OCI-LY1 (cell line): ENCODE measurements around the gene AKT1.

Experiments used
- H2AFZ ChIP-seq: fragments of 200-600 bp; sonication (generic), shearing (Covaris generic); 2 replicates; pipeline ENCODE4 v1.6.0; 2014; ENCODE audit warnings: antibody characterized with exemption, mild to moderate bottlenecking, low read length
- H3F3A ChIP-seq: fragments of 200-600 bp; sonication (generic), shearing (Covaris generic); 2 replicates; pipeline ENCODE4 v1.6.0; 2014; ENCODE audit warnings: mild to moderate bottlenecking, antibody characterized with exemption, low read length, moderate library complexity; ENCODE audit not compliant: insufficient read depth
- H3K27ac ChIP-seq: fragments of 200-600 bp; sonication (generic); 2 replicates; pipeline ENCODE4 v1.5.1; 2014; ENCODE audit warnings: low read length, mixed run types, mild to moderate bottlenecking, low read depth; ENCODE audit not compliant: poor library complexity, severe bottlenecking
- H3K27me3 ChIP-seq: fragments of 200-600 bp; sonication (generic); 2 replicates; pipeline ENCODE4 v1.6.0; 2014; ENCODE audit warnings: antibody characterized with exemption, mild to moderate bottlenecking, low read length, moderate library complexity; ENCODE audit not compliant: insufficient read depth
- H3K36me3 ChIP-seq: fragments of 200-600 bp; sonication (generic); 2 replicates; pipeline ENCODE4 v1.6.1; 2014; ENCODE audit warnings: mild to moderate bottlenecking, antibody characterized with exemption, low read length, moderate library complexity, mixed read lengths; ENCODE audit not compliant: insufficient read depth
- H3K4me1 ChIP-seq: fragments of 200-600 bp; sonication (generic); 2 replicates; pipeline ENCODE4 v1.5.1; 2014; ENCODE audit warnings: mild to moderate bottlenecking, low read length, moderate library complexity; ENCODE audit not compliant: insufficient read depth, severe bottlenecking
- H3K4me2 ChIP-seq: fragments of 200-600 bp; sonication (generic), shearing (Covaris generic); 2 replicates; pipeline ENCODE4 v1.6.1; 2014; ENCODE audit warnings: low read length
- H3K4me3 ChIP-seq: fragments of 200-600 bp; sonication (generic); 2 replicates; pipeline ENCODE4 v1.5.1; 2014; ENCODE audit warnings: low read length, low read depth, mild to moderate bottlenecking, mixed read lengths; ENCODE audit not compliant: poor library complexity, severe bottlenecking
- H3K79me2 ChIP-seq: fragments of 200-600 bp; shearing (Covaris generic); 2 replicates; pipeline ENCODE4 v1.6.1; 2016; ENCODE audit warnings: mixed run types, low read length, mixed read lengths; ENCODE audit not compliant: insufficient read depth
- H3K9ac ChIP-seq: fragments of 200-600 bp; sonication (generic), shearing (Covaris generic); 2 replicates; pipeline ENCODE4 v1.6.1; 2014; ENCODE audit warnings: mild to moderate bottlenecking, low read length, mixed read lengths
- H3K9me2 ChIP-seq: fragments of 200-600 bp; sonication (generic), shearing (Covaris generic); 2 replicates; pipeline ENCODE4 v1.6.1; 2014; ENCODE audit warnings: low read depth, mild to moderate bottlenecking, low read length, mixed read lengths
- H3K9me3 ChIP-seq: fragments of 200-600 bp; shearing (Covaris generic); 2 replicates; pipeline ENCODE4 v1.6.1; 2014; ENCODE audit warnings: low read length, mixed read lengths
- H4K20me1 ChIP-seq: fragments of 200-600 bp; sonication (generic), shearing (Covaris generic); 2 replicates; pipeline ENCODE4 v1.6.0; 2016; ENCODE audit warnings: mild to moderate bottlenecking, low read length; ENCODE audit not compliant: insufficient read depth
- EZH2 ChIP-seq: fragments of 200-600 bp; sonication (generic), shearing (Covaris generic); IDR thresholded peaks from 2 replicates; pipeline ENCODE4 v1.8.0; 2017; ENCODE audit warnings: borderline replicate concordance, mixed run types, mild to moderate bottlenecking, antibody characterized with exemption, low read length, moderate library complexity, mixed read lengths
- TF ChIP-seq, protein P1 (sequence below): fragments of 200-600 bp; sonication (generic), shearing (Covaris generic); IDR thresholded peaks from 2 replicates; pipeline ENCODE4 v1.5.1; 2017; ENCODE audit warnings: mild to moderate bottlenecking, antibody characterized with exemption, low read length, moderate library complexity, mixed read lengths

Gene AKT1

DNA sequence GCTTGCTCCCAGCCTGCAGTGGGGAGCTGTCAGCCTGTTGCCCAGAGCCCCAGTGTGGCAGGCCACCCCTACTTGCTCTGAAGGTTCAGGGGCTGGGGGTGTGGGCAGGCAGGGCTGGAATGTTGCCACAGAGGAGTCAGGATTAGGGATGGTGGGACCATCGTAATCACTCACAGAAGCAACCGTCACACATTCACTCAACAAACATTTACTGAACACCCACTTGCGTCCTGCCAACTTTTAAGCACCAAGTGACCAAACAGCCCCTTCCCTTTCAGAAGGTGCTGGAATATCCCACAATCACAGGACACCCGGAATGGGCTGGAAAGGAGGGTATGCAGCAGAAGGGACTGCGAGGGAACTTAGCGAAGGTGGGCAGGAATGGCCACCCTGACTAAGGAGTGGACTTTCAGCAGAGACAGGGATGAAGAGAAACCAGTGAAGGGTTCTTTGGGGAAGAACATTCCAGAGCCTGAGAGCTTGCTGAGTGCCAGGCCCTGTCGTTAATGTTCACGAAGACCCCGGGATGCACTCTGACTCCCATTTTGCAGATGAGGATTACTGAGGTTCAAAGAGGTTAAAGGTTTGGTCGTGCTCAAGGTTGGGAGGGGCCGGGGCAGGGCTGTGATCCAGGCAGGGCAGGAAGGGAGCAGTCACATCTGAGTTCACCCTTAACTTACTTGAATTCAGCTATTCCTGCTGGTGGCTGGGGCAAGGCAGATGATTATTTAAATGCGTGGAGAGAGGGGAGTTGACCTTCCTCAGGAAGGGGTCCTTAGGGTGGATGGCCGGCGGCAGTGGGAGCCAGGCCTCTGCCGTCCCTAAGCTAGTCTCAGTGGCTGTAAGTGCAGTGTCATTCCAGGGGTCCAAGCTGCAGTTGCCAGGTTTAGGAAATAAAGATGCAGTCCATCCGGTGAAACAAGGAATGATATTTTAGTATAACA is 3.0 kb upstream of the AKT1 start:
- no peaks in the 10 kb centered on the region for H3K9me2 ChIP-seq
- H3K4me2 ChIP-seq = no peak overlapping the region
- no peaks in the 10 kb centered on the region for H3K36me3 ChIP-seq
- no peak overlapping the region for H3K9ac ChIP-seq
- H3K79me2 ChIP-seq = no peaks in the 10 kb centered on the region
- H3K9me3 ChIP-seq = no peaks in the 10 kb centered on the region
- TF ChIP-seq, protein P1, sequence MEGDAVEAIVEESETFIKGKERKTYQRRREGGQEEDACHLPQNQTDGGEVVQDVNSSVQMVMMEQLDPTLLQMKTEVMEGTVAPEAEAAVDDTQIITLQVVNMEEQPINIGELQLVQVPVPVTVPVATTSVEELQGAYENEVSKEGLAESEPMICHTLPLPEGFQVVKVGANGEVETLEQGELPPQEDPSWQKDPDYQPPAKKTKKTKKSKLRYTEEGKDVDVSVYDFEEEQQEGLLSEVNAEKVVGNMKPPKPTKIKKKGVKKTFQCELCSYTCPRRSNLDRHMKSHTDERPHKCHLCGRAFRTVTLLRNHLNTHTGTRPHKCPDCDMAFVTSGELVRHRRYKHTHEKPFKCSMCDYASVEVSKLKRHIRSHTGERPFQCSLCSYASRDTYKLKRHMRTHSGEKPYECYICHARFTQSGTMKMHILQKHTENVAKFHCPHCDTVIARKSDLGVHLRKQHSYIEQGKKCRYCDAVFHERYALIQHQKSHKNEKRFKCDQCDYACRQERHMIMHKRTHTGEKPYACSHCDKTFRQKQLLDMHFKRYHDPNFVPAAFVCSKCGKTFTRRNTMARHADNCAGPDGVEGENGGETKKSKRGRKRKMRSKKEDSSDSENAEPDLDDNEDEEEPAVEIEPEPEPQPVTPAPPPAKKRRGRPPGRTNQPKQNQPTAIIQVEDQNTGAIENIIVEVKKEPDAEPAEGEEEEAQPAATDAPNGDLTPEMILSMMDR = no peak
- TF ChIP-seq EZH2 = no peak
- H3F3A ChIP-seq = peaks cover 9% of the 10 kb centered on the region
- no peak overlapping the region for H3K27ac ChIP-seq
- peaks cover 14% of the 10 kb centered on the region for H3K27me3 ChIP-seq
- H2AFZ ChIP-seq = no peak overlapping the region
- H3K4me1 ChIP-seq = peaks cover 45% of the 10 kb centered on the region
- H4K20me1 ChIP-seq = no peaks in the 10 kb centered on the region
- no peak overlapping the region for H3K4me3 ChIP-seq

DNA sequence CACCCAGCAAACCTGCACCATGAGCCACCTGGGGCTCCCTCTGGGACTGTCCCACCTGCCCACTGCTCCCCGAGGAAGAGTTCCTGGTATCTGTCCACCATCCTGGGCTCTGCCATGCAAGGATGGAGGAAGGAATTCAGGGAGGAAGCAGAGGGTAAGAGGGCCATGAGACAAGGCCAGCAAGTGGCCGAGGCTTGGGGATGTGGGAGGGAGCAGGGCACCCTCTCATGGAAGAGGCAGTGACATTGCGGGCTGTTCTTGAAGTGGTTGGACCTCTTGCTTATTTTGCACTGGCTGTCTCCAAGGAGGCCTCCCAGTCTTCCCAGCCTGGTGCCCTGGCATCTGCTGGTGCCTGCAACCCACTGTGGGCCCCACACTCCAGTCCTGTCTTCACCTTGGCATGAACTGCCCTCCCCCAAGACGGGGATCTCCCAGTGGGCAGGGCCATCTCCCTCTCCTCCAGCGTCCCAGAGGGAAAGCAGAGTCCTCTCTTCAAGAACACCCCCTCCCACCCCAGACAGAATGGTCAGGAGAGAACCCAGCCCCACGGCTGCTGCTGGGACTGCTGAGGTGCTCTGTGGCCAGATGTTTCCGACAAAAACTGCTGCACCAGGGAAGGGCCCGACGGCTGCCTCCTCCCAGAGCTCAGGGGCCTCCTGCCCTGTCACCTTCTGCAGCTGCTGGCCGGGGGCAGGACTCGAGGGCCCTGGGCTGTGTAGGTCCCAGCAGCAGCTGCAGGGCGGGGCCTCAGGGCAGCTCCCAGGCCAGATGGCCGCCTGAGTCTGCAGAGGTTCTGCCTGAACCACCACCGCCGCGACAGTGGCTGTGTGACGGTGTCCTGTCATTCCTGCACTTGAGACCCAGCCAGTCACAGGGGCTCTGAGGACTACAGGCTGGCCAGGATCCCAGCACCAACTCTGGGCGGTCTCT is 1.8 kb upstream of the AKT1 start:
- Histone ChIP-seq H3K27ac (no peak overlapping the region), H3K4me3 (no peak overlapping the region), H4K20me1 (no peaks in the 10 kb centered on the region), H3K4me1 (peaks cover 45% of the 10 kb centered on the region), H3K9me3 (no peaks in the 10 kb centered on the region), H3K27me3 (peaks cover 14% of the 10 kb centered on the region), H3K9ac (no peak overlapping the region), H3K36me3 (no peaks in the 10 kb centered on the region), H3K9me2 (no peaks in the 10 kb centered on the region), H2AFZ (no peak overlapping the region), H3K4me2 (no peak overlapping the region), H3K79me2 (no peaks in the 10 kb centered on the region), H3F3A (peaks cover 9% of the 10 kb centered on the region)
- TF ChIP-seq EZH2 = no peak
- TF ChIP-seq, protein P1 = no peak

DNA sequence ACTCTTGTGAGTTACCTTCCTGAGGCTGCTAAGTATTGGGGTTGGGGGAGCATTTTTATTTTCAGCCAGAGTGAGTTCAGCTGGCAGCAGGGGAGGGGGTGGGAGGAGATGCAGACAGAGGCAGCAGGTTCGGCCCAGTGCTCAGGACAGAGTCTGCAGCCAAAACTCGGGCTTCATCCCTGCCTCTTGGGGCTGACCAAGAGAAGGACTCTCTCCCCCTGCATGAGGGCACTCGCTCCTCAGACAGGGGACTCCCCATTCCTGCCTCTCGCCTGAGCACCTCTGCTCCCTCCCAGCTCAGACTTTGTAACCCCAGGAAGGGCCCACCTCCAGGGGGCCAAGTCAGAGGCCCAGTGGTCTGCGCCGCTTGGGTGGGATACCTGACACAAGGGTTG is 1.1 kb upstream of the AKT1 start:
- Histone ChIP-seq H2AFZ (no peak overlapping the region), H3K4me1 (peaks cover 38% of the 10 kb centered on the region), H3K27me3 (peaks cover 9% of the 10 kb centered on the region), H3K9me3 (no peaks in the 10 kb centered on the region), H3K4me3 (no peak overlapping the region), H3K79me2 (no peaks in the 10 kb centered on the region), H3K9me2 (no peaks in the 10 kb centered on the region), H3K9ac (no peak overlapping the region), H3F3A (peaks cover 9% of the 10 kb centered on the region), H3K27ac (no peak overlapping the region), H3K36me3 (peaks cover 1% of the 10 kb centered on the region; the same call in 1 of the 2 replicates), H4K20me1 (no peaks in the 10 kb centered on the region), H3K4me2 (no peak overlapping the region)
- TF ChIP-seq, protein P1 = no peak
- no peak for TF ChIP-seq EZH2
